SK-N-SH treated with all-trans-retinoic acid at 6 μM for 48 hours (cell line): Measurements from ENCODE around the gene ZNF236.

Source experiments
- ATAC-seq: fragments of 200-7000 bp; cut with Tn5 transposase; 3 replicates; pipeline ENCODE4 v1.9.1; 2020; ENCODE audit warnings: mild to moderate bottlenecking, moderate library complexity
- ARNTL ChIP-seq: fragments of 450-650 bp; formaldehyde crosslinking; IDR thresholded peaks from 2 replicates; pipeline ENCODE4 v1.5.0; 2020; ENCODE audit warnings: low read depth, mild to moderate bottlenecking, moderate library complexity, borderline replicate concordance
- BACH2 ChIP-seq: fragments of 250-450 bp; sonication (Bioruptor Pico); IDR thresholded peaks from 2 replicates; pipeline ENCODE4 v1.9.0; 2021; ENCODE audit warnings: mild to moderate bottlenecking, borderline replicate concordance
- CREB5 ChIP-seq: fragments of 250-450 bp; sonication (Bioruptor Pico); IDR thresholded peaks from 2 replicates; pipeline ENCODE4 v1.5.1; 2020; ENCODE audit warnings: low read depth, mild to moderate bottlenecking, moderate library complexity
- CSDC2 ChIP-seq: fragments of 250-450 bp; sonication (Bioruptor Pico); IDR thresholded peaks from 2 replicates; pipeline ENCODE4 v1.5.0; 2020; ENCODE audit warnings: mild to moderate bottlenecking, moderate library complexity
- CSRNP3 ChIP-seq: fragments of 250-450 bp; sonication (Bioruptor Pico); IDR thresholded peaks from 2 replicates; pipeline ENCODE4 v1.5.1; 2021; ENCODE audit warnings: mild to moderate bottlenecking, moderate library complexity
- ESRRG ChIP-seq: fragments of 250-450 bp; sonication (Bioruptor Pico); IDR thresholded peaks from 2 replicates; pipeline ENCODE4 v1.6.1; 2021; ENCODE audit warnings: mild to moderate bottlenecking
- GLIS3 ChIP-seq: fragments of 250-450 bp; sonication (Bioruptor Pico); IDR thresholded peaks from 2 replicates; pipeline ENCODE4 v1.5.0; 2020; ENCODE audit warnings: mild to moderate bottlenecking, moderate library complexity
- ISL1 ChIP-seq: fragments of 250-450 bp; sonication (Bioruptor Pico); IDR thresholded peaks from 2 replicates; pipeline ENCODE4 v2.1.2; 2022; ENCODE audit warnings: mild to moderate bottlenecking, moderate library complexity
- PATZ1 ChIP-seq: fragments of 250-450 bp; sonication (Bioruptor Pico); IDR thresholded peaks from 2 replicates; pipeline ENCODE4 v1.8.0; 2020; ENCODE audit warnings: mild to moderate bottlenecking, moderate library complexity, borderline replicate concordance
- POU6F1 ChIP-seq: fragments of 250-450 bp; sonication (Bioruptor Pico); IDR thresholded peaks from 2 replicates; pipeline ENCODE4 v1.8.0; 2021; ENCODE audit warnings: low read depth, mild to moderate bottlenecking, moderate library complexity, borderline replicate concordance
- PPARA ChIP-seq: fragments of 250-450 bp; sonication (Bioruptor Pico); IDR thresholded peaks from 2 replicates; pipeline ENCODE4 v1.5.0; 2020; ENCODE audit warnings: mild to moderate bottlenecking, borderline replicate concordance
- SNAI2 ChIP-seq: fragments of 250-450 bp; sonication (Bioruptor Pico); IDR thresholded peaks from 2 replicates; pipeline ENCODE4 v1.5.0; 2020; ENCODE audit warnings: mild to moderate bottlenecking, moderate library complexity
- TCF4 ChIP-seq: fragments of 250-450 bp; sonication (Bioruptor Pico); IDR thresholded peaks from 2 replicates; pipeline ENCODE4 v1.8.0; 2021; ENCODE audit warnings: mild to moderate bottlenecking, moderate library complexity, borderline replicate concordance
- TOX ChIP-seq: fragments of 250-450 bp; sonication (Bioruptor Pico); IDR thresholded peaks from 2 replicates; pipeline ENCODE4 v1.8.0; 2021; ENCODE audit warnings: mild to moderate bottlenecking, moderate library complexity, borderline replicate concordance
- TSHZ2 ChIP-seq: fragments of 250-450 bp; sonication (Bioruptor Pico); IDR thresholded peaks from 2 replicates; pipeline ENCODE4 v1.5.0; 2020; ENCODE audit warnings: mild to moderate bottlenecking, moderate library complexity
- ZC3H10 ChIP-seq: fragments of 250-450 bp; sonication (Bioruptor Pico); IDR thresholded peaks from 2 replicates; pipeline ENCODE4 v1.5.1; 2021; ENCODE audit warnings: mild to moderate bottlenecking, moderate library complexity
- ZFP3 ChIP-seq: fragments of 250-450 bp; sonication (Bioruptor Pico); IDR thresholded peaks from 2 replicates; pipeline ENCODE4 v1.5.0; 2020; ENCODE audit warnings: mild to moderate bottlenecking, moderate library complexity
- ZNF565 ChIP-seq: fragments of 450-650 bp; formaldehyde crosslinking; conservative IDR thresholded peaks from 2 replicates; pipeline ENCODE4 v1.5.0; 2020; ENCODE audit warnings: low read depth, mild to moderate bottlenecking, moderate library complexity
- ZNF70 ChIP-seq: fragments of 450-650 bp; formaldehyde crosslinking; IDR thresholded peaks from 2 replicates; pipeline ENCODE4 v1.5.0; 2020; ENCODE audit warnings: mild to moderate bottlenecking, moderate library complexity
- ZNF8 ChIP-seq: fragments of 450-650 bp; formaldehyde crosslinking; IDR thresholded peaks from 2 replicates; pipeline ENCODE4 v1.5.0; 2020; ENCODE audit warnings: mild to moderate bottlenecking, moderate library complexity

ZNF236 gene

GRCh38 chr18:76859474-76860339, 37.4 kb downstream of the ZNF236 start:
- no peak for ATAC-seq
- TF ChIP-seq SNAI2 (CRISPR knock-in tag): no peak
- no peak for TF ChIP-seq BACH2 (CRISPR knock-in tag)
- no peak for TF ChIP-seq PPARA (CRISPR knock-in tag)
- no peak for TF ChIP-seq PATZ1 (CRISPR knock-in tag)
- TF ChIP-seq ARNTL (CRISPR knock-in tag): no peak
- no peak for TF ChIP-seq ESRRG (CRISPR knock-in tag)
- no peak for TF ChIP-seq TOX (CRISPR knock-in tag)
- TF ChIP-seq ZFP3 (CRISPR knock-in tag): no peak
- TF ChIP-seq CREB5: no peak
- no peak for TF ChIP-seq ZC3H10 (CRISPR knock-in tag)
- no peak for TF ChIP-seq POU6F1 (CRISPR knock-in tag)

- no peak for ATAC-seq
Measured at GRCh38 chr18:76860411-76860810, 38.1 kb downstream of the ZNF236 start.

GRCh38 chr18:76866666-76867065, 44.3 kb downstream of the ZNF236 start:
- no peak for ATAC-seq
- no peak for TF ChIP-seq POU6F1 (CRISPR knock-in tag)
- TF ChIP-seq ZNF8 (CRISPR knock-in tag): no peak
- no peak for TF ChIP-seq TSHZ2 (CRISPR knock-in tag)
- TF ChIP-seq ISL1: no peak
- TF ChIP-seq ESRRG (CRISPR knock-in tag): no peak
- TF ChIP-seq CSDC2 (CRISPR knock-in tag): no peak
- no peak for TF ChIP-seq ZNF565

More at GRCh38 chr18:76860411-76860810, 38.1 kb downstream of the ZNF236 start:
- TF ChIP-seq CSDC2 (CRISPR knock-in tag): no peak
- no peak for TF ChIP-seq ISL1
- no peak for TF ChIP-seq SNAI2 (CRISPR knock-in tag)
- TF ChIP-seq CSRNP3 (CRISPR knock-in tag): no peak
- no peak for TF ChIP-seq ZNF70 (CRISPR knock-in tag)
- no peak for TF ChIP-seq GLIS3 (CRISPR knock-in tag)
- TF ChIP-seq BACH2 (CRISPR knock-in tag): no peak
- TF ChIP-seq TCF4: no peak
- TF ChIP-seq ARNTL (CRISPR knock-in tag): no peak
- TF ChIP-seq TOX (CRISPR knock-in tag): no peak
- TF ChIP-seq ZNF565: no peak
- TF ChIP-seq POU6F1 (CRISPR knock-in tag): no peak
- no peak for TF ChIP-seq ZC3H10 (CRISPR knock-in tag)
